ENCODE data around the gene CTNNBL1.

- TF ChIP-seq CTCF (IDR thresholded peaks at IDR 0.05): no peak
- no peak for TF ChIP-seq POLR2A (IDR thresholded peaks at IDR 0.05)
Observed at GRCh38 chr20:37867289-37868195, 173.7 kb downstream of the CTNNBL1 start.
